Medulla oblongata (tissue), 1 donor: Measurements from ENCODE around the gene FAM43B.
"Not testable (repeated sequence)": the region's sequence is repeated elsewhere in the genome, so short reads cannot be mapped to it uniquely, and the experiment has no call there.

Experiments
- DNase-seq: peaks from one replicate; pipeline ENCODE4 v3.0.0-alpha.2; 2015; ENCODE audit errors: extremely low spot score

FAM43B gene

GRCh38 chr1:20551945-20552727 is at the start of gene FAM43B:
TSS of gene FAM43B (plus strand) at chr1:20552573. CDS start at chr1:20552974, 401 bp downstream.
- DNase-seq, result peak; percentile 76

DNA sequence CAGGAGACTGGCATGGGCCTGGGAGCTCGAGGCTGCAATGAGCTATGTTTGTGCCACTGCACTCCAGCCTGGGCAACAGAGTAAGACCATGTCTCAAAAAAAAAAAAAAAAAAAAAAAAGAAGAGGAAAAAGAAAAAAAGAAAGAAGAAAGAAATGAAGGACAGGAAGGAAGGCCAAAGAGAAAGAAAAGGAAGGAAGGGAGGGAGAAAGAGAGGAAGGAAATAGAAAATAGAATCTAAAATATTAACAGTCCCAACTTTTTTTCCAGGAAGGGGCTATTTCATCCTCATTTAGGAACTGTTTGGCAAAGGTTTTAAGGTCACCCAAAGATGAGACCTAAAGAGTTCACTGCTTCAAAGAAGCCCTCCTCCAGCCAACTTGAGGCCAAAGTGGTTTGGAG is 46.9 kb upstream of the FAM43B start:
- DNase-seq, result no peak

- no peak for DNase-seq
Measured at GRCh38 chr1:20507248-20507563, 45.2 kb upstream of the FAM43B start.

DNA sequence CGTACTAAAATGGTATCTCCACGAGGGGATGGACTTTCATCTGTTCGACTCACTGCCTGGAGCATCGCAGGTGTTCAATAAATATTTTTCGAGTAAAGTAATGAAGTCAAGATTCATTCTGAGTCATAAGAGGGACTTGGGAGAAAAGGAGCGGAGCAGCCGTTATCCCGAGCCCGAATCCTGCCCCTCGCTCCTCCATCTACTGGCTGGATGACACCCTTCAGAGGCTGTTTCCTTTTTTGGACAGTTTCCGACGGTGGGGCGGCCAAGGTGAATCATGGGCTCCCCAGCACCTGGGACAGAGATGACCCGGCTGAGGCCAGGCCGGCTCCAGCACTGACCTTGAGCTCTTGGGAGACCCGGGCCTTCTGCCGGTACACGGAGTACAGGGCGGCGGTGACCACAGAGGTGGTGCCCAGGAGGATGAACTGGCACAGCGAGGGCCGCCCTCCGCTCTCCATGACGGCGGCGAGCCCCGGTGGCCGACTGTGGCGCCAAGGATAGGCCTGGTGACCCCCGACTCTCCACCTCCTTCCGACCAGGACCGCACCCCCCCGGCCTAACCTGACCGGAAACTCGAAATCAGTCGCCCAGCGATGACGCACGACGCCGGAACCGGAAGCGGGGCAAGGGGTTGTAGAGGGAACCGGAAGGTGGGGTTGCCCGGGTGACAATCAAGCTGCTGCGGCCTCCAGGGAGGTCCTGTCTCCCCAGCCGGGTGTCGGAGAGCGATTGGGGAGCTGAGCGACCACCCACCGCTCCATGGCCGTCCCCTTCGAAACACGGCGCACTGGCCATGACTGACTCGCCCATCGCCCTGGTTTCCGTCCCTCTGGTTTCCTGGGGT is 44.6 kb upstream of the FAM43B start, which contains the start of gene MUL1:
Gene MUL1 (minus strand): TSS at position 588 of the 847 bp plus-strand sequence. CDS start 127 bp downstream, at position 461.
- peak; percentile 93 for DNase-seq

DNA sequence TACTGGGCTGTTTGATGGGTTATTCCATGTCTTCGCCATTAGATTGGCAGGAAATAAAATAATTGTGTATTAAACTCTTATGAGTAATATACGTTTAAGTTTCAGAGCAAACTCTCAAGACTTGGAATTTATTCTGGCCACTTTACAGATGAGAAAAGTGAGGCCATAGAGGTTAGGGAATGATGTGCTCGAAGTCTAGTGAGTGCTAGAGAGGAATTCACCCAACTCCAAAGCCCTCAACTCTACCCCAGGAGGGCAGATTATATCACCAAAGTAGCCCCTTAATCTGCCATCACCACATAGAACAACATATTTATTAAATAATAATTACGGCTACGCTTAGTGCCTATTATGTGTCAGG is 44.0 kb upstream of the FAM43B start:
- no peak for DNase-seq

DNA sequence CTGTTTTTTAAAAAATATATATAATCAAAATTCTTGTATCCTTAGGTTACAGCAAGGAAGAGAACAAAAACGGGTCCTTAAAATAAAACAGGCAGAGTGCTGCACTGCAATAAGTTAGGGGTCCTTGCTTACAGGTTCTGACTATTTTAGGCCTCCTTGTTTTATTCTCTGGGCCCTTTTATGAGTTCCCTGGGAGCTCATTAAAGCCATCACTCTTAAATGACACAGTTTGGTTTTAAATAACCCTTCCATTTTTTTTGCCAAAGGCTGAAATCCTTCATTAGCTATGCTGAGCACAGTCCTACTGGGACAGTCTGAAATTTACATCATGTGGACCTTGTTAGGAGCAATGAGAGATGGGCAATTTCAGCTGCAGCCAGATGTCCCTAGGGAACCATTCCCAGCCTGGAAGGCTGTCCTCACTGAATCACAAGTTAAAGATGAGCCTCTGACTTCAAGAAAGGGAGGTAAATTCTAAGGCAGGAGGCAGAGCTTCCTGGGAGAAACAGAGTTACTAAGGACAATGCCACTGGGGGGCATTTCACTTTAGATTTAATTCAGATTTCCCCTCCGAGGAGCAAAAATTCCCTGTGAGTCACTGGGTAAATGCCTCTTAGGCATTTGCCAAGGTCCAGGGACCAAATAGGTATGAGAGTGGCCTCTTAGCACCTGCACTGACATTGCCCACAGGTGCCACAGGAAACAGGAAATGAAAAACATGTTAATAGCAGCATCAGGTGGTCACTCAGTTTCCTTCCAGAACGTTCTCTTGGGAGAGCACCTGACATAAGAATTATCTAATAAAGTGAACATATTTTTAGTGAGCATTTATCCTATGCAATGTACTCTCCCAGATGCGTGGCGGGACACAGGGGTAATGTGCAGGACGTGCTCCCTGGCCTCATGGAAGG is 40.6 kb upstream of the FAM43B start:
- DNase-seq, result no peak

DNA sequence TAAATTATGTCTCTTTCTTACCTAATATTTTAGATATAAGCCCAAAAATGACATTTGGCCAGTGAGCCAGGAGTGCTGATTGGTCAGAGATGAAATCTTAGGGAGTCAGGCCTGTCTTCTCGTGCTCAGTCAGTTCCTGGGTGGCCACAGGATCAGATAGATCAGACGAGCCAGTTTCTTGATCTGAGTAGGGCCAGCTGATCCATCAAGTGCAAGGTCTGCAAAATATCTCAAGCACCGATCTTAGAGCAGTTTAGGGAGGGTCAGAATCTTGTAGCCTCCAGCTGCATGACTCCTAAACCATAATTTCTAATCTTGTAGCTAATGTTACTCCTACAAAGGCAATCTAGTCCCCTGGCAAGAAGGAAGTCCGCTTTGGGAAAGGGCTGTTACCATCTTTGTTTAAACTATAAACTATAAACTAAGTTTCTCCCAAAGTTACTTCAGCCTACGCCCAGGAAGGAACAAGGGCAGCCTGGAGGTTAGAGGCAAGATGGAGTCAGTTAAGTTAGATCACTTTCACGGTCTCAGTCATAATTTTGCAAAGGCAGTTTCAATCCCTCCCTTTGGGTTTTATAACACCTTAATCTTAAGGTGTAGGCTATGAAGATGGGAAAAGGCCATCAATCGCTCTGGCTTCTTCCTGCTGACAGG is 32.6 kb upstream of the FAM43B start:
- DNase-seq, result not testable (repeated sequence)

DNA sequence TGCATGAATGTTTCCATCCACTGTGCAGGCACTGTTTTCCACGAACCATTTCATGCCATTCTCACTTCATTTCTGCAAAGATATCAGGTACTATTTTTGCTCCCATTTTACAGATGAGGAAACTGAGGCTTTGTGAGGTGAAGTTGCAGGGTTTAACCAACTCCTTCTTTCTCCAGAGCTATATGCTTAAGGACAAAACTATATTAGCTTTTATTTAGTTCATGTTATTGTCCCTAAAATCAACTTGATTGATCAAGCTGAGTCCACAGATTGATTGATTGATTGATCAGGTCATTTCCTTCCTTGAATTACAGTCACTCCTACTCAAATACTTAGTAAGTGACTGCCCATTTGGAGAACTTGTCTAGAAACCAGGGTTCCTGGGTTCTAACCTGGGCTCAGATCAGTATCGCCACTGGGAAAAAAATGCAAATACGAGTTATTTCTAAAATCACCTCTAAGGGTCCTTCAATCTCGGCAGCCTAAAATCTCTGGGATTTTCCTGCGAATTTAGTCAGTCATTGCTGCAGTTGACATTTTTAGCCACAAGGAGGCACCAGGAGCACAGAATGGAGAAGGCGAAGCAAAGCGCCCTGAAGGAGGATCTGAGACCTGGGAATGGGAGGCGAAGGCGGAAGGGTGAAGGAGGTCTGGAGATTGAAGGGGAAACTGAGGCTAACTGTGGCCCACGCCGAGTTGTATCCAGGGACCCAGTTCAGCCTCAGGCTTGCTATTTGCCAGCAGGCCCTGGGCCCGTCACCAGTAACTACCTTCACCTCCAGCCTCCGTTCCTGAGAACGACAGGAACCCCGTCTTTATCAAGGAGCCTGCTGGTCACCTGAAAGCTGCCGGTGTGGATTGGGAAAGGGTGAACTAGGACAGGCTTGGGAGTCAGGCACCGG is 30.2 kb upstream of the FAM43B start:
- DNase-seq, result peak; percentile 88

DNA sequence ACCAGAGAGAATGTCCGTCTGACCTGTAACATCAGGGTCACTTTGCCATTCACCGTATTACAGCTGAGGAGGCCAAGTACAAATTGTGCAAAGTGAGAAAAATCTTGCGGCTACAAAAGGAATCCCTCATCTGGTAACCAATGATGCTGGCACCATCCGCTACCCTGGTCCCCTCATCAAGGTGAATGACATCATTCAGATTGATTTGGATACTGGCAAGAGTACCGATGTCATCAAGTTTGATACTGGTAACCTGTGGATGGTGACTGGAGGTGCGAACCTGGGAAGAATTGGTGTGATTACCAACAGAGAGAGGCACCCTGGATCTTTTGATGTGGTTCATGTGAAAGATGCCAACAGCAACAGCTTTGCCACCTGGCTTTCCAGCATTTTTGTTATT is 26.1 kb upstream of the FAM43B start:
- DNase-seq, result no peak

GRCh38 chr1:20528221-20528620 is 24.2 kb upstream of the FAM43B start:
- no peak for DNase-seq

DNA sequence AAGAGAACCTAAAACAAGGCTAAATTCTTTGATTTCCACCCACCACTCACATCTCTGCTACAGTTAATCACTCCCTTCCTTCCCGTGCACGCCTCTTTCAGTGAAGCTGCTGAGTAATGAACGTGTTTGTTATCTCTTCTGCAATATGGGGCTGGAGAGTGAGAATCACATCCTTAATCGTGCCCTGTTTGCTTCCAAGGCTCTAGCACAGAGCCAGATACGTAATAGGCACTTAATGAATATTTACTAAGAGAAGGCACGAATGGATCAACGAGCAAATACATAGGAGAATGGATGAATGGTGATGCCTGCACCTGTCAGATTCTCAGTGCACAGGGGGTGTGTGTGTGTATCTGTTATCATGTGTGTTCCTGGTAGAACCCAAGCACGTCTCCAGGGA is 22.1 kb upstream of the FAM43B start:
- no peak for DNase-seq

GRCh38 chr1:20530901-20531300 is 21.5 kb upstream of the FAM43B start:
- DNase-seq, result no peak

DNA sequence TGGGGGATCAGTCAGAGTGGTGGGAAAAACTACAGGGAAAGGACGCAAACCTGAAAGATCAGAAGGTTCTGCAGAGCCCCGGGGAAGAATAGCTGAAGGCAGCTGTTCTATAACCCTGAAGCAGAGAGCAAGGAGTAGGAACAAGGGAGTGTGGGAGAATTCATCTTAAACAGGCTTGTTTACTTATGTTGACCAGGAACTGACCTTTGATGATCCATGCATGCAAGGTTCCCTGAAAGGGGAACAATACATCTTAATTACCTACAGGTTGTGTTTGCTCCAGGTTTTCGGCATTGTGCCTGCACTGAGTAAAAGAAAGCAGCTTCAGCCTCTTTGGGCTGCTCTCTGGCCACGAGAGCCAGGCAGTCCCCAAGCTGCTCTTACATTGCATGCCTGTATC is 18.7 kb upstream of the FAM43B start:
- DNase-seq, result no peak

GRCh38 chr1:20534659-20535417 is 17.5 kb upstream of the FAM43B start:
- DNase-seq, result no peak

DNA sequence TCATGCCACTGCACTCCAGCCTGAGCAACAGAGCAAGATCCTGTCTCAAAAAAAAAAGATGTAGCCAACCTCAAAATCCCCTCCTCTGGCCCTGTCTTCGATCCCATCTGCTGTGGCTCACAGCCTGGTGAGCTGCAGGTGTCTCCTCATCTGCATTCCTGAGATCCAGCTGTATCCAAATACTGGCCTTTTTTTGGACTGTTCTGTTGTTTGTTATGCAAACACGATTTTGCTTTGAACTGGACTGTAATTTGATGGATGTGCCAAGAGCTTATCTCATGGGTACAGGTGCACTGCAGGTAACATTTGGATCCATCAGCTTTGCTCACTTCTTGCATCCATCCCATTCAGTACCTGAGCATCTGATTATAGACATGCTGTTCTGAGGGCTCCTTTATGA is 14.1 kb upstream of the FAM43B start:
- DNase-seq, result no peak

- DNase-seq, result no peak
Measured at GRCh38 chr1:20538760-20539551, 13.4 kb upstream of the FAM43B start.

DNA sequence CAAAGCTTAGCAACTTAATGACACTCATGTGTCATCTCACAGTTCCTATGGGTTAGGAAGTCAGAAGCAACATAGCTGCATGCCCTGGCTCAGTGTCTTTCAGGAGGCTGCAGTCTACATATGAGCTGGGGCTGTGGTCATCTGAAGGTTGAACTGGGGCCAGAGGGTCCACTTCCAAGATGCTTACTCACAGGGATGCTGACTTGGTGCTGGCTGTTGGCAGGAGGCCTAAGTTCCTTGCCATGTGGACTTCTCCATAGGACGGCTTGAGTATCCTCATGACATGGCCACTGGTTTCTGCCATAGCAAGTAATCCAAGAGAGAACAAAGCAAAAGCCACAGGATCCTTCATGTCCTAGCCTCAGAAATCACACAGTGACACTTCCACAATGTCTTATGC is 12.1 kb upstream of the FAM43B start:
- no peak for DNase-seq

GRCh38 chr1:20546637-20547036 is 5.7 kb upstream of the FAM43B start:
- no peak for DNase-seq

- DNase-seq, result no peak
Measured at GRCh38 chr1:20551161-20551560, 1.2 kb upstream of the FAM43B start.
